HepG2 (cell line): ENCODE measurements around the gene MFAP4. TPM values are rescaled to one million over a fixed set of nuclear protein-coding genes. Genes with fewer than 3 reads are reported as not detected.
A peak's percentile ranks its signal among the peaks of the same experiment; 100 is the strongest.

Source experiments
- EEA1 ChIP-seq: sonication (generic); formaldehyde crosslinking; IDR thresholded peaks from 2 replicates; pipeline ENCODE4 v1.5.1; 2020; ENCODE audit warnings: mild to moderate bottlenecking, missing genetic modification reagents, borderline replicate concordance
- EP300 ChIP-seq, 3 experiments: sonication (generic) in 1 of 3; formaldehyde crosslinking in 1 of 3; IDR thresholded peaks; 2 replicates each; pipeline versions ENCODE4 v1.5.1 to v1.6.1; 2011 to 2020; ENCODE audit warnings: low read depth in 2 of 3, low read length in 2 of 3, borderline replicate concordance in 1 of 3, improper control_type of control experiment in 1 of 3, mild to moderate bottlenecking in 1 of 3, missing genetic modification reagents in 1 of 3, moderate library complexity in 1 of 3
- HOXA5 ChIP-seq: sonication (generic); formaldehyde crosslinking; IDR thresholded peaks from 2 replicates; pipeline ENCODE4 v1.4.0; 2020; ENCODE audit warnings: missing genetic modification reagents
- KLF15 ChIP-seq: sonication (generic); formaldehyde crosslinking; IDR thresholded peaks from 2 replicates; pipeline ENCODE4 v1.8.1; 2023; ENCODE audit warnings: borderline replicate concordance, mild to moderate bottlenecking, inconsistent platforms, missing genetic modification reagents, mixed read lengths
- NFKBIZ ChIP-seq: IDR thresholded peaks from 2 replicates; pipeline ENCODE4 v1.6.1; 2018; ENCODE audit warnings: missing genetic modification reagents, missing compliant biosample characterization
- POLR2AphosphoS5 ChIP-seq: IDR thresholded peaks from 2 replicates; pipeline ENCODE4 v1.6.1; 2012; ENCODE audit warnings: low read depth, low read length
- RBM39 ChIP-seq: fragments of 200-400 bp; formaldehyde crosslinking; IDR thresholded peaks from one replicate; pipeline ENCODE4 v1.6.1; 2018; ENCODE audit warnings: antibody characterized with exemption, mild to moderate bottlenecking, low read depth, low read length; ENCODE audit not compliant: poor library complexity, severe bottlenecking
- SALL2 ChIP-seq: sonication (generic); formaldehyde crosslinking; IDR thresholded peaks from 2 replicates; pipeline ENCODE4 v1.8.1; 2023; ENCODE audit warnings: mild to moderate bottlenecking, missing genetic modification reagents, inconsistent platforms
- SCMH1 ChIP-seq: sonication (generic); formaldehyde crosslinking; IDR thresholded peaks from 2 replicates; pipeline ENCODE4 v1.9.0; 2021; ENCODE audit warnings: missing genetic modification reagents, mild to moderate bottlenecking, borderline replicate concordance
- SETDB1 ChIP-seq: sonication (generic); formaldehyde crosslinking; IDR thresholded peaks from 2 replicates; pipeline ENCODE4 v1.5.1; 2020; ENCODE audit warnings: missing genetic modification reagents, mild to moderate bottlenecking, borderline replicate concordance
- SMYD3 ChIP-seq: sonication (generic); formaldehyde crosslinking; IDR thresholded peaks from 2 replicates; pipeline ENCODE4 v1.8.1; 2023; ENCODE audit warnings: mild to moderate bottlenecking, missing genetic modification reagents
- ZBTB21 ChIP-seq: sonication (generic); formaldehyde crosslinking; IDR thresholded peaks from 2 replicates; pipeline ENCODE4 v1.4.0; 2020; ENCODE audit warnings: missing genetic modification reagents
- ZNF367 ChIP-seq: sonication (generic); formaldehyde crosslinking; IDR thresholded peaks from 2 replicates; pipeline ENCODE4 v1.4.0; 2020; ENCODE audit warnings: missing genetic modification reagents, borderline replicate concordance
- ZNF431 ChIP-seq: sonication (generic); formaldehyde crosslinking; IDR thresholded peaks from 2 replicates; pipeline ENCODE4 v1.9.0; 2022; ENCODE audit warnings: missing genetic modification reagents, low read depth, mild to moderate bottlenecking, borderline replicate concordance
- ZNF549 ChIP-seq: sonication (generic); formaldehyde crosslinking; IDR thresholded peaks from 2 replicates; pipeline ENCODE4 v1.5.0; 2020; ENCODE audit warnings: missing genetic modification reagents
- ZNF83 ChIP-seq: sonication (generic); formaldehyde crosslinking; IDR thresholded peaks from 2 replicates; pipeline ENCODE4 v1.4.0; 2020; ENCODE audit warnings: missing genetic modification reagents, mild to moderate bottlenecking, borderline replicate concordance
- polyA plus RNA-seq, 8 experiments: library from polyadenylated mRNA; depleted of rRNA in 3 of 8; stranded (reverse) in 7 of 8; unstranded in 1 of 8; fragments of >200 nt; fragmentation: Illumina TruSeq in 4 of 8; extraction: Trizol in 4 of 8; gene quantifications; 2 replicates each; pipeline versions ENCODE4 v1.2.1 to v1.2.3, GENCODE V29; 2011 to 2016; ENCODE audit warnings: low read depth in 4 of 8, missing spikeins in 1 of 8, mixed read lengths in 1 of 8; ENCODE audit not compliant: insufficient read depth in 1 of 8
- total RNA-seq, 5 experiments: library from RNA; depleted of rRNA; stranded (reverse); fragments of >200 nt; fragmentation: Illumina TruSeq; extraction: Trizol; gene quantifications; 2 replicates each; pipeline ENCODE4 v1.2.3, GENCODE V29; 2016; ENCODE audit warnings: low read depth in 1 of 5
- TF ChIP-seq, protein P1 (sequence below): sonication (generic); formaldehyde crosslinking; IDR thresholded peaks from 2 replicates; pipeline ENCODE4 v1.4.0; 2020; ENCODE audit warnings: missing genetic modification reagents, borderline replicate concordance
- TF ChIP-seq, protein P2 (sequence below): sonication (generic); formaldehyde crosslinking; IDR thresholded peaks from 2 replicates; pipeline ENCODE4; 2020; ENCODE audit warnings: missing genetic modification reagents, mild to moderate bottlenecking, borderline replicate concordance
- TF ChIP-seq, protein P3 (sequence below): sonication (generic); formaldehyde crosslinking; IDR thresholded peaks from 2 replicates; pipeline ENCODE4 v1.4.0; 2020; ENCODE audit warnings: missing genetic modification reagents
- TF ChIP-seq, protein P4 (sequence below): sonication (generic); formaldehyde crosslinking; IDR thresholded peaks from 2 replicates; pipeline ENCODE4 v1.5.1; 2020; ENCODE audit warnings: missing genetic modification reagents, mild to moderate bottlenecking, borderline replicate concordance

Gene MFAP4
- total and polyA plus RNA-seq, 2 of the 13 experiments (the other 11 are each of a cell fraction or from before 2014, with no cell fraction given): 0.08 TPM; not detected in 1

DNA sequence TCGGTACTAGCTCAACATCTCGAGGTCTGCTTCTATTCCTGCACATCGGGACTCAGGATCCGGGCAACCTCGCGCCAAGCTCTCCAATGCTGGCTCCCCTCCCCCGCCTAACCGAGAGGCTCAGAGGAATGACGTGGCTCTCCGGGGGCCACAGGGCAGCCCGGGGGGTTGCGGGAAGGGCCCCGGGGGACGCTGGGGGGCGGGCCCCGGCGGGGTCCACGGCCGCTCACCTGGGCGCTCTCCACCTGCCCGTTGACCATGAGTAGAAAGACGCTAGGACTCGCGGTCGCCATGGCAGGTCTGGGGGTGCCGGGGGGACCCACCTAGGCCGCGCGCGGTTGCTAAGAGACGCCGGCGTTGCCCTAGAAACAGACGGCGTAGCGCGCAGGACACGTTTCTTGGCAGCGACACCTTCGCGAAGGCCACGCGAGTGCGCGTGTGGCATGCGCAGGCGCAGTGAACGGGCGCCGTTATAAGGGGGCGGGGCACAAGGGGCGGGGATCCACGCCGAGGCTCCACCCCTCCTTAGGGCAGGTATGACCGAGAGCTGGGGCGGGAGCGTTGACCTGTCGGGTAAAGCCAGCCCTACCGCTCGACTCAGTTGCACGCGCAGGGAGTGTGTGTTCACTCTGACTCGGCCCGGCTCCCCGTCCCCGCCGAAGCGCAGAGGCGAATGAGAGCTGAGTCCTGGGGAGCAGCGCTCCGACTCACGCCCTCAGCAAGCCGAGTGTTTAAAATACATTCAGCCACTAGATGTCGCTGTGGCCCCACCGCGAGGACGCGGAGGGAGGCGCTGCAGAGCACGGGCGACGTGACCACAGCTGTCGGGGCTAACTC is 24.5 kb downstream of the MFAP4 start, which contains the start of gene B9D1 (continued):
- TF ChIP-seq EP300 (IDR thresholded peaks at IDR 0.05; ENCODE audit: low read depth in 2 of 2, low read length in 2 of 2) (no peak; a peak in 1 of 4 replicates), EP300 (CRISPR knock-in tag; IDR thresholded peaks at IDR 0.05; ENCODE audit: borderline replicate concordance) (no peak), ZNF549 (CRISPR knock-in tag) (no peak), ZNF367 (CRISPR knock-in tag) (no peak), SMYD3 (CRISPR knock-in tag) (0 out of 2 replicates have a peak, but pooled peaks have one; percentile 82), ZNF83 (CRISPR knock-in tag) (no peak), NFKBIZ (CRISPR knock-in tag) (no peak), RBM39 (no peak), SALL2 (peak; percentile 60), ZBTB21 (CRISPR knock-in tag) (no peak), ZNF431 (CRISPR knock-in tag) (0 out of 2 replicates have a peak, but pooled peaks have one; percentile 24), EEA1 (CRISPR knock-in tag) (no peak; the same call in 1 of the 2 replicates), SETDB1 (CRISPR knock-in tag) (no peak), POLR2AphosphoS5 (peak; percentile 55), KLF15 (CRISPR knock-in tag) (no peak; the same call in 1 of the 2 replicates), HOXA5 (CRISPR knock-in tag) (peak; percentile 49), SCMH1 (CRISPR knock-in tag) (no peak)
- TF ChIP-seq, protein P1, sequence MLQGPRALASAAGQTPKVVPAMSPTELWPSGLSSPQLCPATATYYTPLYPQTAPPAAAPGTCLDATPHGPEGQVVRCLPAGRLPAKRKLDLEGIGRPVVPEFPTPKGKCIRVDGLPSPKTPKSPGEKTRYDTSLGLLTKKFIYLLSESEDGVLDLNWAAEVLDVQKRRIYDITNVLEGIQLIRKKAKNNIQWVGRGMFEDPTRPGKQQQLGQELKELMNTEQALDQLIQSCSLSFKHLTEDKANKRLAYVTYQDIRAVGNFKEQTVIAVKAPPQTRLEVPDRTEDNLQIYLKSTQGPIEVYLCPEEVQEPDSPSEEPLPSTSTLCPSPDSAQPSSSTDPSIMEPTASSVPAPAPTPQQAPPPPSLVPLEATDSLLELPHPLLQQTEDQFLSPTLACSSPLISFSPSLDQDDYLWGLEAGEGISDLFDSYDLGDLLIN (CRISPR knock-in tag): no peak
- TF ChIP-seq, protein P2, sequence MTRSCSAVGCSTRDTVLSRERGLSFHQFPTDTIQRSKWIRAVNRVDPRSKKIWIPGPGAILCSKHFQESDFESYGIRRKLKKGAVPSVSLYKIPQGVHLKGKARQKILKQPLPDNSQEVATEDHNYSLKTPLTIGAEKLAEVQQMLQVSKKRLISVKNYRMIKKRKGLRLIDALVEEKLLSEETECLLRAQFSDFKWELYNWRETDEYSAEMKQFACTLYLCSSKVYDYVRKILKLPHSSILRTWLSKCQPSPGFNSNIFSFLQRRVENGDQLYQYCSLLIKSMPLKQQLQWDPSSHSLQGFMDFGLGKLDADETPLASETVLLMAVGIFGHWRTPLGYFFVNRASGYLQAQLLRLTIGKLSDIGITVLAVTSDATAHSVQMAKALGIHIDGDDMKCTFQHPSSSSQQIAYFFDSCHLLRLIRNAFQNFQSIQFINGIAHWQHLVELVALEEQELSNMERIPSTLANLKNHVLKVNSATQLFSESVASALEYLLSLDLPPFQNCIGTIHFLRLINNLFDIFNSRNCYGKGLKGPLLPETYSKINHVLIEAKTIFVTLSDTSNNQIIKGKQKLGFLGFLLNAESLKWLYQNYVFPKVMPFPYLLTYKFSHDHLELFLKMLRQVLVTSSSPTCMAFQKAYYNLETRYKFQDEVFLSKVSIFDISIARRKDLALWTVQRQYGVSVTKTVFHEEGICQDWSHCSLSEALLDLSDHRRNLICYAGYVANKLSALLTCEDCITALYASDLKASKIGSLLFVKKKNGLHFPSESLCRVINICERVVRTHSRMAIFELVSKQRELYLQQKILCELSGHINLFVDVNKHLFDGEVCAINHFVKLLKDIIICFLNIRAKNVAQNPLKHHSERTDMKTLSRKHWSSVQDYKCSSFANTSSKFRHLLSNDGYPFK (CRISPR knock-in tag): peak; percentile 26; the same call in 1 of the 2 replicates
- TF ChIP-seq, protein P3, sequence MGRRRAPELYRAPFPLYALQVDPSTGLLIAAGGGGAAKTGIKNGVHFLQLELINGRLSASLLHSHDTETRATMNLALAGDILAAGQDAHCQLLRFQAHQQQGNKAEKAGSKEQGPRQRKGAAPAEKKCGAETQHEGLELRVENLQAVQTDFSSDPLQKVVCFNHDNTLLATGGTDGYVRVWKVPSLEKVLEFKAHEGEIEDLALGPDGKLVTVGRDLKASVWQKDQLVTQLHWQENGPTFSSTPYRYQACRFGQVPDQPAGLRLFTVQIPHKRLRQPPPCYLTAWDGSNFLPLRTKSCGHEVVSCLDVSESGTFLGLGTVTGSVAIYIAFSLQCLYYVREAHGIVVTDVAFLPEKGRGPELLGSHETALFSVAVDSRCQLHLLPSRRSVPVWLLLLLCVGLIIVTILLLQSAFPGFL (CRISPR knock-in tag): no peak
- TF ChIP-seq, protein P4, sequence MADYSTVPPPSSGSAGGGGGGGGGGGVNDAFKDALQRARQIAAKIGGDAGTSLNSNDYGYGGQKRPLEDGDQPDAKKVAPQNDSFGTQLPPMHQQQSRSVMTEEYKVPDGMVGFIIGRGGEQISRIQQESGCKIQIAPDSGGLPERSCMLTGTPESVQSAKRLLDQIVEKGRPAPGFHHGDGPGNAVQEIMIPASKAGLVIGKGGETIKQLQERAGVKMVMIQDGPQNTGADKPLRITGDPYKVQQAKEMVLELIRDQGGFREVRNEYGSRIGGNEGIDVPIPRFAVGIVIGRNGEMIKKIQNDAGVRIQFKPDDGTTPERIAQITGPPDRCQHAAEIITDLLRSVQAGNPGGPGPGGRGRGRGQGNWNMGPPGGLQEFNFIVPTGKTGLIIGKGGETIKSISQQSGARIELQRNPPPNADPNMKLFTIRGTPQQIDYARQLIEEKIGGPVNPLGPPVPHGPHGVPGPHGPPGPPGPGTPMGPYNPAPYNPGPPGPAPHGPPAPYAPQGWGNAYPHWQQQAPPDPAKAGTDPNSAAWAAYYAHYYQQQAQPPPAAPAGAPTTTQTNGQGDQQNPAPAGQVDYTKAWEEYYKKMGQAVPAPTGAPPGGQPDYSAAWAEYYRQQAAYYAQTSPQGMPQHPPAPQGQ: no peak
